ENCODE measurements around the gene RIC8B.

The RIC8B gene

DNA sequence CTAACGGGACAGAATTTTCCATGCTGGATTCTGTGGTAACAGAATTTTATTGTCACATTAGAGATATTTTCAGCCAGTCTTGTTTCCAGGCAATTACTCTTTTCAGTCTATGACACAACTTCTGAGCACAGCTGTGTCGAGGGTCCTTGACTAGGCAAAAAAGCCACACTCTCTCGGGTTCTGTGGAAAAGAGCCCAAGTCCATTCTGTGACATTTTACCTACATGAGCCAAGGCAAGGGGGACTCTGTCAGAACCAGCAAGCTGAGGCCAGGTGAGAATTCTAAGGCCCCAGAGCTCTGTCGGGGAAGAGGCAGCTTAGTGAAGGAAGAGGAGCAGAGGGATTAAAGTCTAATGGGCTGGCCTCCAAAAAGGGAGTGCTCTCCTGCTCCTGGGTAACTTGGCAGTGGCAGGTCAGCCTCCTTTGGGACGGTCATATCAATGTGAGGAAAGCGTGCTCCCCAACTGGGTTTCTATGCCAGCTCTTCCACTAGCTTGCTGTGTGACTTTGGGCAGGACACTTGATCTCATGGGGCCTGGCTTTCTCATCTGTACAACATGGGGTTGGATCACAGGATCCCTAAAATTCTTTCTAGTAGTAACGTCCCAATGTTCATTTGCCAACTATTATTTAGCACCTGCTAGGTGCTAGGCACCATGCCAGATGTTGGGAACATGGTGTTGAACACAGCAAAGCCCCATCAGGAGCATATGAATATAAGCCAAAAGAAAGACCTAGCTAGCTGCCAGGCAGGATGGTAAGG, 16.0 kb upstream of the RIC8B start:
- no peak for DNase-seq (ENCODE audit: low read depth in 4 of 4, low spot score in 1 of 4)

DNA sequence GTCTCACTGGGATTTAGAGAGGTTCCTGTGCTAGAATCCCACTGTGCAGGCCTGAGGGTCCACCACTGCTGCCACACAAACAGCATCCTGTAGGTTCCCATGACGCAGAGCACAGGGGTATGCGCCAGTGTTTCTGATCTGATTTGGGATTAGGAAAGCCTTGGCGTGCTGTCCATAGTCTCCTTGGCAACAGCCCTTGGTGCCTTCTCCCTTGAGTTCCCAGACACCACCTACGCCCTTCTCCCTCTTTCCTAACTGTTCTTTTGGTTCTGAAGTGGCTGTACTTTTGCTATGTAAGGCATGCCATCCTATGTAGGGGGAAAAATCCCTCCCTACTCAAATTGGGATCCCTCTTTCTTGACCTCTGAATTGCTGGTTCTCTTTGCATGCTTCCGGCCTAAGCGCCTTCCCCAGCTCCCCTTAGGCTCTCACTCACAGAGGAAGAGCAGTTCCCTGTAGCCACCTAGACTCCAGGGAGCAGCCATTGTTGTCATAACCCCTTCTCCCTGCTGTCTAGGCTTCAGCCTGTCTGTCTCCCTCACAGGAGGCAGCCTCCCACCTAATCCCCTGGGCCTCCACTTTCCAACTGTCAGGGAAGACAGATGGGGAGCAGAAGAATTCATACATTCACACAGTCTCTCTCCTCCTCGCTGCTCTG, 14.8 kb upstream of the RIC8B start:
- no peak for DNase-seq (ENCODE audit: low read depth in 4 of 4, low spot score in 1 of 4)

DNA sequence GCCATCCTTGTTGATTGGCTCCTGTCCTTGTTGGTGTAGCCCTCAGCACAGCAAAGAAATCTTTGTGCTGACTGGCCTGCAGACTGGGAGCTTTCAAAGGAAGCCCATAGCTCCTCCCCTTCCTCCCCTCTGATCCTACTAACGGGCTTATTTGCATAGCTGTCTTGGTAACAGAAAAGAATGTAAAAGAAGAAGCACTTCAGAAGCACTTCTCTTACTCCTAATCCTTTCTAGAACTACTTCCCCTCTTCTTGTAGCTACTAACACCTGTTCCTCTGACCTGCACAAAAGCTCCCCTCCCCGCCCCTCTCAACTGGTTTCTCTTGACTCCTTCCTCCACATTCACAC, 14.3 kb upstream of the RIC8B start:
- no peak for DNase-seq (ENCODE audit: low read depth in 4 of 4, low spot score in 1 of 4)

DNA sequence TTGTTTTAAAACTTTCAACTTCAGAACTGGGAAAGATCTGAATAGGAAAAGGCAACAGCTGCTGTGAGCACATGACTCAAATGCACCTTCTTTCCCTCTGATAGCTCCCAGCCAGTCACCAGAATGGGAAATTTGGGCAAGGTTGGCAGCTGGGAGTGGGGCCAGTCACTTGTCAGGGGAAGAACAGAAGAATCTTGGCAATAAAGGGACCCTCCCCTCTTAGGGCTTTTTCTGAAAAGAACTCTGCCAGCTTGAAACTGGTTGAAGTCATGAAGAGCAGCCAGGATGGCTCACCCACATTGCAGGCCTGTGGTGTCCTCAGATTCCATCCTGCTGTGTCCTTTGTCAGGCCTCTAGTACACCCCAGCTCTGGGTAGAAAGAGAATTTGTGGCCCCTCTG, 10.3 kb upstream of the RIC8B start:
- DNase-seq (ENCODE audit: low read depth in 4 of 4, low spot score in 1 of 4) = no peak

DNA sequence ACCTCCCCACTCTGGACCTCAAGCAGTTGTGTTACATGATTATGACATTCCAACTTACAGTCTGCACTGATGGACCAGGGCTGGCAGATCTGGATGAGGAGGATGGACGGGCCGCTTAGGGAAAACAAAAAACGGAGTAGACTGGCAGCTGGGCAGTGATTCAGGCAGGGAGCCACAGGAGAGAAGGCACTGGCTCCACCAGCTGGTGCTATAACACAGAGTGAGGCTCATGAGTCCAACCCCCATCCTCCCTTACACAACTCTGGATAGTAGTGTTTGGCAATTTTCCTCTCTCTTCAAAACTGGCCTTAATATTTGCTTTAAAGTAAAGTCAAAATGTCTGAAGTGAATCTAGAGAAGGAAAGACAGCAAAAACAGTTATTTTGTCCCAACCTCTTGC, 9.7 kb upstream of the RIC8B start:
- no peak for DNase-seq (ENCODE audit: low read depth in 4 of 4, low spot score in 1 of 4)

DNA sequence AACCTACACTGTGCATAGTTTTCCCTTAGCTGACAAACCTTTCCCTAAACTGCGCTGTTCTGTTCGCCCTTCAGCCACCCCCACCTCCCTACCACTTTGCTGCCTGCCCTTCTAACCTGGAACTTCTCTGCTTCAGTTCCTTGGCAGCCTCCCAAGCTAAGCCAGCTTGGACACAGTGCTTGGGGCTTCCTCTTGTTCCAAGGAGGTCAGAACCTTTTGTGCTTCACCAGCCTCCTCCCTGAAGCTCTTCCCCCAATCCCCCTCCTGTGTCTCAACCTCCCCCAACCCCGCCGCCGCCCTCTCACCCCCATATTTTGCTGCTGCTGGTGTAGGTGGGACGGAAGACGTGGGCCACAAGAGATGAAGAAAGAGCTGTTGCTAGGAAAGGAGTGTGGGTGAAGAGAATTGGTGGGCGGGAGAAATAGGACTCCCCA, 8.1 kb upstream of the RIC8B start:
- DNase-seq (ENCODE audit: low read depth in 4 of 4, low spot score in 1 of 4) = no peak

DNA sequence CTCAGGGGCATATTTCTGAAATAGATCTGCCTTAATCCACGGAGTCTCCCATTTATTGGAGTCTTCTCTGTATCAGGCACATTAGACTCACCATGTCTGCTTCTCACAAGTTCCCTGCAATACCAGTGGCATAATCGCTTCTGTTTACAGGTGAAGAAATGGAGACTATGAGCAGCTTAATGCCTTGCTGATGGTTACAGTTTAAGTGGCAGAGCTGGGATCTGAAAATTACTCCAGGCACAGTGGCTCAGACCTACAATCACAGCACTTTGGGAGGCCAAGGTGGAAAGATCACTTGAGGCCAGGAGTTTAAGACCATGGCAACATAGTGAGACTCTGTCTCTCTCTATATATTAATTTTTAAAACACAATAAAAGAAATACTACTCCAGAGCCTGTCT, 7.3 kb upstream of the RIC8B start:
- DNase-seq (ENCODE audit: low read depth in 4 of 4, low spot score in 1 of 4) = no peak

DNA sequence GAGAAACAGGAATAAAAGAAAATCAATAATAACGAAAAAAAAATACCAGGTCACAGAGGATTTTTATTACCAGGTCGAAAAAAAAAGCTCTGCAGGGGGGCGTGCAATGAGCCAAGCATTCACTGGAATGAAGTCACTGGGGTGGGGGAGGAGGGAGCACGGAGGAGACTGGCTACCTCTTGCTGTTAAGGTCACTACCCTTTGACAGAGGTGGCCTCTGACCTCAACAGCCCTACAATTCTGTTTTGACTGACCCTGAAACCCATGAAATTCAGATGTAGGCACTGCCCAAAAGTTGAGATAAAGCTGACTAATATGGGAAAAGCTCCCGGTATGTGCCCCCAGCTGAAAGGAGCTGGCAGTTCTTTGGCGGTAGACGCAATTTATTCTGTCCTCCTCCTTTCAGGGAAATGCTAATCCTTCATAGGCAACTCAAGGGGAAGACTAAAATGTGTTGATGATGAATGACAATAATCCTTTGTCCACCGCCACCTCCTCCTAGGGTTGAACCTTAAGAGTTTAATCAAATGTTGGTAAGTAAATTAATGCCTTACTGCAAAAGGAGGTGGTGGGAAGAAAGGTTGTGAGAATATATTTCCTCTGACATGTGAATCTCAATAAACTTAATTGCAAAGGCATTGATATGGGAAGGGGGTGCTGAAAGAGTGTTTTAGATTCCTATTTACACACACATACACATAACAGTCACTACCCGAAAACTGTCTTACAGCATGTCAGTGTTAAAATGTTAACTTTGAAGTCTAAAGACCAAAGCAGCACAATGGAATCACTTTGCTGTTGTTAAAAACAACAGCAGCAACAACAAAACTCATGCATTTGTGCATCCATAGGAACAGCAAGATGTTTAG, 6.3 kb upstream of the RIC8B start:
- DNase-seq (ENCODE audit: low read depth in 4 of 4, low spot score in 1 of 4) = no peak

DNA sequence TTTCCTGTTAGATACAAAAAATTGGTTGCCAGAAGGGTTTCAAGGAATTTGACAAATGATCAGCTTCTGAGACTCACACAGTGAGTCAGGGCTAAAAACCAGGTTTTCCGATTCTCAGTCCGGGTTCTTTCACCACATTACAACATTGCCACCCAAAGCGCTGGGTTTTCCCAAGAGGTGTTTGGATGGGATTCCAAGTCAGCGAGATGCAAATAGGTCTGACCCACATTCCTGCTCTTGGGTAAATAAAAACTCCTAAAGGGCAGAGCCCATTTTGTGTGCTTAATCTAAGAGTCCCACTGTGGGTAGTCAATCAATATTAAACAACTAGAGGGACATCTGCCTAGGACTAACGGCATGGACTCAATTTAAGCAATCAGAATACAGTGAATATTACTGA, 5.4 kb upstream of the RIC8B start:
- no peak for DNase-seq (ENCODE audit: low read depth in 4 of 4, low spot score in 1 of 4)

DNA sequence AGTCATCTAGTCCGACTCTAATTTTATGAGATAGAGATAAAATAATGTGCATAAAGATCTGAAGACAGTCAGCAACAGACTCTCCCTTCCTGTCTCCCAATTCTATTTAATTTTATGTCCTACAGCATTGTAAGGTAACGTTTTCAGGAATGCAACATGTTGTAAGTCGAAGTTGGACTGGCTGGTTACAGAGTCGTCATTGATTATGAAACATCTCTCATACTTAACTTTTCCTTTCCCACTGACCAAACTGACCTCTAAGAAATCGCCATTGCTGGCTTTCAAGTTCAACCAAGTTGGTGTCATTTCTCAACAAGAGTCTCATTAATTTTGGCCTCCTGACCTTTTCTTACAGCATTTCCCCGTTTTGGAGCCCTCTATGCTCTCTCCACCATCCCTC, 4.9 kb upstream of the RIC8B start:
- no peak for DNase-seq (ENCODE audit: low read depth in 4 of 4, low spot score in 1 of 4)

DNA sequence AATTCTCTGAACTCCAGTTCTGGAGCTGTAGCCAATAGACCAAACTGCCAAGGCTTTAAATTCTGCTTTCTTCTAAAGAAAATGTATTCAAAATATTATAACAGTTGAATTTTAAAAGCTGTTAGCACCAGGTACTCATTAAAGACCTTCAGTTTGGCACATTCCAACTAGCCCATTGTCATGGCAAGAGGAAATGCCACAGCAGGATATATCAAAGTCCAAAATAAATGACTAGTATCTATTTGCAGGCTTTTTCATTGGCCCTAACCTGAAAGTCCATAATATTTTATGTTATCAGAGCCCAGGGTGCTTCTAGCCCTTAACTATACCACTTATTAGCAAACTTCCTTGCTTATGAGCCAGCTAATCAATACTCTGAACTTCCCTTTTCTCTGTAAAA, 3.1 kb upstream of the RIC8B start:
- DNase-seq (ENCODE audit: low read depth in 4 of 4, low spot score in 1 of 4) = no peak

DNA sequence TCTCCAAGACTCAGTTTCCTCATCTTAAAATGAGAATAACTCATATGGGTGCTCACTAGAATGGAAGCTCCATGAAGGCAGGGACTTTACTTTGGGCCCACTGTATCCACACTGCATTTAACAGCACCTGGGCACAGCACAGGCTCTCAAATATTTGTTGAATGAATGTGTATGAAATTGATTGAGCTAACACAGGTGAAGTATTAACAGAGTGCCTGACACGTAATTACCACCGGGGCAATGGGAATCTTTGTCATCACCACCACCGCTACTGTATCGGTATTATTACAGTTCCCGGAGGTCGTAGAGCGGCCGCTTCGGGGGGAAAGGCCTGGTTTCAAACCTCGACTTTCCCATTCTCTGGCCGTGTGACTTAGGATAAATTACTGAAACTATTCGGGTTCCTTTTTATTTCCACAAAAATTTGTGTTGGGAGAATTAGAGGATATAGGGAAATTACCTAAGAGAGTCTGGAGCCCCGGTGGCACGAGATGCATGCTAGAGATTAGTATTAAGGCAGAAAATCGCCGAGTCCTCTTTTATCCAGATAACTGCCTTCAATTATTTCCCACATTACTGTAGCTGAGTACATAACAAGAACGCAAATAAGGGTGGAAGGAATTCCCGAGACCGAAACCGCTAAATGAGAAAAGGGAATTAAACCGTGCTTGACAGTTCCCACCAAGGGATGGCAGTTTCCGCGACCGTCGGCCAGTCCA, 1.0 kb upstream of the RIC8B start:
- DNase-seq (ENCODE audit: low read depth in 4 of 4, low spot score in 1 of 4) = no peak

DNA sequence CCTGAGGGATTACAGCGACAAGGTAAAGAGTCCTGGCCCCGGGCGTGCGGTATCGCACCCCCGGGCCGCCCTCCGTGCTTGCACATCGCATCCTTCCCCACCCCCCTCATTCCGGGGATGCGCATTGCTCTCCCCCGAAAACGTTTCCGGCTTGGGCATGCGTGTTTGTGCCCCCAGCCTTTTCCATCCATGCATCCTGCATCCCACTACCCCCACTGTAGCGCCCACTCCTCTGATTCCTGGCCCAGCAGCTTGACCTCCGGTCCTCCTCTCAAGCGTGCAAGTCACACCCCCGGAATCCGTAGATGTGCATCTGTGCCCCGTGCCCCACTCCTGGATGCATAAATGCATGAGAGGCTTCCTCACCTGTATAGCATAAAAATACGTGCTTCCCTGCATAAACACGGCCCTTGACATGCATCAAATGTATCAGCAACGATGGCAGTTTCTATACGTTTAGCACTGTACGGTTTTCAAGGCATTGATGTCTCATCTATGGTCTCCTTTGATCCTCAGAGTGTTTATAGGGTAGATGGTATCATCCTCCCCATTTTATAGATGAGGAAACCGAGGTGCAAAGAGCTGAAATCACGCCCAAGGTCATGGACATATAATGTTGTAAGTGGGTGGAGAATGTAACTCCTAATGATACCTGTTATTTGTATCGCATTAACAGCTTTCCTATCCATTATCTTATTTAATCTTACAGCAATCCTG, 484 bp downstream of the RIC8B start:
- DNase-seq (ENCODE audit: low read depth in 4 of 4, low spot score in 1 of 4) = no peak

DNA sequence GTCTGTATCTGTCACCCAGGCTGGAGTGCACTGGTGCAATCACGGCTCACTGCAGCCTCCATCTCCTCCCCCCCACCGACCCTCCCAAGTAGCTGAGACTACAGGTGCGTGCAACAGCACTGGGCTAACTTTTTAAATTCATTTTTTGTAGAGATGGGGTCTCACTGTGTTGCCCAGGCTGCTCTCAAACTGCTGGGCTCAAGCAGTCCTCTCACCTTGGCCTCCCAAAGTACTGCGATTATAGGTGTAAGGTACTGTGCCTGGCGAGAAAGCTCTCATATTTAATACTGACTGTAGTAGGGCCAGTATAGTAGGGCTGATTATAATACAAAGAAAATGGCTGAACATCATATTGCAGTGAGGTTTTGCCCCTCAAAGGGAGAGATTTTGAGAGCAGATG, 2.4 kb downstream of the RIC8B start:
- DNase-seq (ENCODE audit: low read depth in 4 of 4, low spot score in 1 of 4) = no peak

DNA sequence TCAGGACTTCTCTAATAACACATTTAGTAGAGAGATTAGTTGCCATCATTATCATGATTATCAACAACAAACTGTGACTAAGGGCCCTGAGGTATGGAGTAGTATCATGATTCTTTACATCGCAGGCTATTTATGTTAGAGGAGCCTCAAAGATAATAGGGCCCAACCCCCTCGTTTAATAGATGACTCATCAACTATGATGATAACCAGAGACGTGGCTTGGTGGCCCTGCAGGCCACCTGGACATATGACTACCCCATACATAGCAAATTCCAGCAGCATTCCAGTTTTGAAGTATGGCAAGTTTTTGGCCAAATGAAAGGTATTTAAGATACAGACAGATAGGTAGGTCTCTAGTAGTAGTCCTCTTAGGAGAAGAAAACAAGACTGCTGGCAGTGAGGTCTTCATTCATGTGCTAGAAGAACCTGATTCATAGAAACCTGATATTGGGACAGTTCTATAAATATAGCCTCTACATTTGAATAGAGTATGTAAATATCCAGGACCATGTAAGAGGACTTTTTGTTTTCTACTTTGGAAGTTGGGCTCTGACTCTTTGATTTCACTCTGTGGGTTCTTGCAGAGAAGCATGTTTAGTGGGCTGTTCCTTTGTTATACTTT, 5.6 kb downstream of the RIC8B start:
- DNase-seq (ENCODE audit: low read depth in 4 of 4, low spot score in 1 of 4) = no peak

DNA sequence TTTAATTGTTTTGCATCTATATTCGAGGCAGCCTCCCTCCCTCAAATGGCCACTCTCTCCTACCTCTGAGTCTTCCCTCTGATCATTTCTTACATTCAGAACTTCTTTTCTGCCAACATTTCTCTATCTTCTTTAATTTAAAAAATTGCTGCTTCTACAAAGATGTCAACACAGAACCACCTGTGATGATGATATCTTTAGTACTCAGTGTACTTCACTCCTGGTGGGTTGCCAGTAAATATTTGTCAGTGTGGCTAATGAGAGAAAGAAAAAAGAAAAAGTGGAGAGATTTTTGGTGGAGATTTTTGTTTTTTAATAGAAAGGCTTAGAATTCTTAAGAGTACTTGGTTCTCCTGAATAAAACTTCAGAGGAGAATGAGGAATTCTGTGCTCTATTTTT, 8.1 kb downstream of the RIC8B start:
- DNase-seq (ENCODE audit: low read depth in 4 of 4, low spot score in 1 of 4) = no peak

DNA sequence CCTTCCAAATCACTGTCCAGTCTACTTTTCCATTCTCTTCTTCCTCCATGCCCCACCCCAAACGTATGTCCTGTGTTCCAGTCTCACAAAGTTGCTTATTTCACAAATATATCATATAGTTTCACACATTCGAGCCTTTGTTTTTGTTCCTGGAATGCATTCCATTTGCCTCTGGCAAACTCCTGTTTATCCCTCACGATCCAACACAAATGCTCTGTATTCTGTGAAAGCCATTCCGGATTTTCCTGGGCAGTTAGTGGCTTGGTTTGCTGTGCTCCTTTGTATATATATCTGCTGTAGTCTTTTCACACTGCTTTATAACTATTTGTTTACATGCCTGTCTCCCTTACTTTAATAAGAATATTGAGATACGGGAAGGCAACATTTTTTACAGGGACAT, 9.0 kb downstream of the RIC8B start:
- no peak for DNase-seq (ENCODE audit: low read depth in 4 of 4, low spot score in 1 of 4)

DNA sequence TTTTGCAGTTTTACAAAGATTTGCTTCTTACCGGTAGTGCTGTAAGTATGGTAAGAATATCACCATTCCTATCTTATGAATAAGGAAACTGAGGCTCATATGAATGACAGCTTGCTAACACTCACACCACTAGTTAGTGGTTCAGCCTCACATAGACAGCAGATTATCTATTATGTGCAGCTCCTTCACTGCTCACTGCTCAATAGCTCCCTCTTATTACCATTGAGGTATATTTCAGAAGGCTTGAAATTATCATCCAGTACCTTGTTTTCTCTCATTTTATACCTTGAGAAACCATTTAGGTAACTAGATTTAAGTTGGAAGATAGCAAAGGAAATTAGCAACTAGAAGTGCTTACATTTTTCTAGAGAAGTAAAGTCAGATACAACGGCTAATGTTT, 15.5 kb downstream of the RIC8B start:
- DNase-seq (ENCODE audit: low read depth in 4 of 4, low spot score in 1 of 4) = no peak

DNA sequence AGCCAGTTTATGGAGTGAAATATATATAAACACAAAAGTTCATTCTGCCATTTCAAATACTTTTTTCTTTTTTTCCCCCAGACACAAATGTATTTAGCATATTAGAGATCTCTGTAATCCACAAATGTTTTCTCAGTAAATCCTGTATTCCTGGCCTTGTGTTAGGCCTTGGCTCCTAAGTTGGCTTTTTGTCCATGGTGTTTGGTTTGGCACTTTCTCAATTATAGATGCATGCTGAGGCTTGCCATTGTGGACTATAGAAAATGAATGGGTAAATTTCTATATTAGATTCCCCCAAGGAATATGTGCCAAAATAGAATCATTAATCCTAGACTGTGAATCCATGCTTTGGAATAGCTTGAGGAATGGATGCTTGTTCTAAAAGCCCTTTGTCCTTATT, 17.0 kb downstream of the RIC8B start:
- DNase-seq (ENCODE audit: low read depth in 4 of 4, low spot score in 1 of 4) = no peak

DNA sequence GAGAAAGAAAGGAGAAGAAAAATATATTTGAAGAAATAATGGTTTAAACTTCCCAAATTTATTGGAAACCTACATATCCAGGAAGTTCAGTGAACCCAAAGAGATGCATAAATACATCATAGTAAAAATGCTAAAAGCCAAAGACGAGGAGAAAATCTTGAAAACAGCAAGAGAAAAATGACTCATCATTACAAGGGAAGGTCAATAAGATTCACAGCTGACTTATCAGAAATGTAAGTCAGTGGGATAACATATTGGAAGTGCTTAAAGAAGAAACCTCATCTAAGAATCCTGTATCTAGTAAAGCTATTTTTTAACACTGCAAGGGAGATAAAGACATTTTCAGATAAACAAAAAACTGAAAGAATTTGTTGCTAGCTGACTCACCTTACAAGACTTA, 19.9 kb downstream of the RIC8B start:
- DNase-seq (ENCODE audit: low read depth in 4 of 4, low spot score in 1 of 4) = no peak

Data from stimulated activated CD4-positive, alpha-beta T cell treated with anti-CD3 and anti-CD28 coated beads, Interleukin-1b, Interleukin-23, amount 100 ng/mL, for 24 hours (primary cell).